Stimulated activated CD8-positive, alpha-beta memory T cell treated with anti-CD3 and anti-CD28 coated beads, Interleukin-12 subunit alpha, Interleukin-12 subunit beta, amount 100 ng/mL, for 4 hours (primary cell): ENCODE measurements around the gene DPYSL5.

Experiments used
- DNase-seq: peaks from one replicate; pipeline ENCODE4 v3.0.0-alpha.2; 2020; ENCODE audit warnings: low read depth

DPYSL5 gene

DNA sequence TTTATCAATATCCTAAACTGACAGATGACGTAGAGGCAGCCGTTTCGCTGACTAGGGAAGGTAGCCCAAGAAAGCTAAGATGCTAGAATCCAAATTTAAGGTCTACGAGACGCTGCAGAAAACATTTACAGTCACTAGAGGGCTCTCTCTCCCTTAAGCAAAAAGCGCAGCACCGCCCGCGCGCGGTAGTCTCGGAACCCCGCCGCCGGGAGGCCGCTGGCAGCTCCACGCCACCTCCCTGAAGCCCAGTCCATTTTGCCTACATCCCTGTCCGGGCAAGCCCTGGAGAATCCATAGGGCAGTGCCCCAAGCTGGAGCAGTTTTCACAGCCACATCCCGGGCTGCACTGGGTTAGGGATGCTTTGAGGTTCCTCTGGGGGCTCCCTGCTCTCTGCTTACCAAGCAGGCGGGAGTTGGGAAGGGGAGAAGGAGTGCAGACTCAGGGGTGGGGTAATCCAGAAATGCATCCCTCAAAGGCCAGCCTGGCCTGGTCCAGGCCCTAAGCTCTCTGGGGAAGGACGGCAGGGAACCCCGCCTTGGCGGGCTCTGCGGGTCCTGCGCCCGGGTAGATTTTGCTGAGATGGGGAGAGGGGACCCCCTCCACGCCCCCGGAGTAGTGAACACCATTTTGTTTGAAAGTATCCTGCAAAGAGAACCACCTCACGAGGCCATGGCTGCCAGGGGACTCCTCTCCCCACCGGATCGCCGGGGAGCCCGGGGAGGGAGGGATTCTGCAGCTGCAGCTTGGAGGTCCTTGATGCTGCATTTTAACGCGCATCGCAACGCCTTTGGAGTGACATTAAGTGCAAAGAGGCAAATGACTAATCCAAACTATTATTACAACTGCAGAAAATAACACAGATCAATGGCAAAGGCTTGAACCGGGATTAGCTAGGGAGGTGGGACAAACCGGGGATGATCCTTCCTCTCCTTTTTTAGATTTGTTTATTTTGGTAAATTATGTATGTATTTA lies 1.3 kb upstream of the DPYSL5 start:
- peak; percentile 31 for DNase-seq

DNA sequence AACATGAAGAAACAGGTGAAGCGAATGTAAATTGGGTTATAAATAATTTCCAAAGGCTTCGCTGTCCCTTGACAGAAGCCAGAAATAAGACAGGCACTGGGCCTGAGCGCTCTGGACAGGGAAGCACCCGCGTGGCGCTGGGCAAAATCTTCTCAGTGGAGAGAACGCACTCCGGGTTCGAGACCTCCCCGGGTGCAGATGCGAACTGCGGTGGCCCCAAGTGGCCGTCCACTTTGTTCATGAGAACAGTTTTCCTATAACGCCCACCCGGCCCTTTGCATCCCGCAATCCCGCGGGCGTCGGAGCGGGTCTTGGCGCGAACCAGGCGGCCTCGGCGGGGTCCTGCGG lies 651 bp upstream of the DPYSL5 start:
- DNase-seq, result no peak

DNA sequence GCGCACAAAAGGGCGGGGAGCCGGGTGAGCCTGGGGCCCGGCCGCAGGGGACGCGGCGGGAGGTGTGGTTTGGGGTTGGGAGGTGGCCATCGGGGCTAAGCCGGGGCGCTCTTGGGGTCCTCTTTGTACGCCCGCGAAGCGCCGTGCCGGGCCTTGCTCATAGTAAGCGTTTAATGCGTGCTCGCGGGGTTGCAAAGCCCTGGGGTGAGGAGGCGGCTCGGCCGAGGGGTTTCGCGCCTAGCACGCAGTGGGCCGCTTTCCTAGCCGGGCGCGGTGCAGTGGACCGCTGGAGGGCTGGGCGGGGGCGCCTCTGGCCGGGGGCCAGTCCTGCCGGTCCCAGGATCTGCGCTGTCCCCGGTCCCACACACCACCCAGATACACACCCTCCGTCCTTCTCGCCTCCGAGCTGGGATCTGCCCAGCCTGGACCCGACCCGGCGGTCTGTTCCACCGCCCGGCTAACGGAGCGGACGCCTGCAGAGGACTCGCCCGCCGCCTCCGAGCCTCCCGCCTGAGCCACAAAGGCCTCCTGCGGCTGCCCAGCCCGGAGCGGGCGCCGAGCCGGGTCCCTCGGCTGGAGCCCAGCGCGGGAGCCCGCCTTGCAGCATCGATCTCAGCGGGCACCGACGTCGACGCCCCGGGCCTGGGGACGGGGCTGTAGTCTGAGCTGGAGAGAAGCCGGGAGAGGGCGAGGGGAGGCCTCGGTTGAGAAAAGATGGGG lies 564 bp downstream of the DPYSL5 start:
- DNase-seq, result no peak

DNA sequence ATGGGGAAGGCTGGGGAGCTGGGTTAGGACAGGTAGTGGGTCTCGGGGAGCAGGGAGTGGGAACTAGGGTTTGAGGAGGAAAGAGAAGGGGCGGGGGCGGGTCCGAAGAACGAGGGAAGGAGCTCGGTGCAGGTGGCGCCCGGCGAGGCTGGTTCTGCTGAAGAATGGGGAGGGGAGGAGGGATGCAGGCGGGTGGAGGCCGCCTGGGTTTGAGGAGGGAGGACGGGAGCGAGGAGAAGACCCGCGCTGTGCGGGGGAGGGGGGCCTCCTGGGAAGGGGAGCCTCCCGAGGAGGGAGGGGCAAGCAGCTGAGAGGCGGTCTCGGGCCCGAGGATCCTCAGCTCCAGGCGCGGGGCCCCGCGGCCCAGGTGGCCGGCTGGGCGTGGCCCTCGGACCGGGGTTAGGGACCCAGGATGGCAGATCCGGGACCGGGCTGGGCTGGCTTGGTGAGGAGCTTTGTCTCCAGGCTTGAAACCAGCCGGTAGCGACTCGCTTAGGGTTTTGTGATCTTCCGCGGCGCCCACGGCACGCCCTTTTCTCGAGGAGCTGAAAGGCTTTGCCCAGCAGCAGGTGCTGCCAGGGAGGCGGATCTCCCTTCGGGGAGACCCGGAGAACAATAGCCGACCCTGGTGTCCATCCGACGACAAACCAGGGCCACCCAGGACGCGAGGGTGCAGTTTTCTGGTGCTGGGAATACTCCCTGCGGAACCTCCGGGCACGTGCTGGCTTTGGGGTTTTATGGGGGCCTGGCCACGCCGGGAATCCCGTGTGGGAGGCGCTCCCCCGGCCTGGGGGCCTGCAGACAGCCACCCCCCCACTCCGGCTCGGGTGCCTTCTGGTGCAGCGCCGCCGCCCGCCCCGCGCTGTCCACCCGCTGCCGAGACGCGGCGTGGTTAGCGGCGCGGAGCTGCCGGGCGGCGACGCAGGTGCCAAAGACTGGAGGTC lies 1.4 kb downstream of the DPYSL5 start:
- DNase-seq, result no peak

DNA sequence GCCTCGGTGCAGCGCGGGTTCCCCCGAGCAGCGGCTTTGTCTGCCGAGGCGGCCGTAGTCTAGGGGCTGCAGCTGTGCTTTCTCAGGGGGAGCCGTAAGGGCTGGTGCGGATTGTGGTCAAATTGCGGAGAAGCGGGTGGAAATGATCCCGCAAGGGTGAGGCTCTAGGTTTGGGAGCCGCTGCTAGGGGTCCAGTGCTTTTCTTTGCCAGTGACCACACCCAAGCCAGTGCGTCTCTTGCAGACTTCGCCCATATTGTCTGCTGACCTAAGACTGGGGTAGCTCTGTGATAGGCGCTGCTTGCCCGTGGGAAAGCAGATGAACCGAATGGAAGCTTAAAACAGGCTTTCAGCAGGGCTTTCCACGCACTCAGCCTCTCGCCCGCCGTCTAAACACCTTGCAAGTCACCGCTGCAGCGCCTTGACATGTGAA lies 2.1 kb downstream of the DPYSL5 start:
- DNase-seq, result no peak

DNA sequence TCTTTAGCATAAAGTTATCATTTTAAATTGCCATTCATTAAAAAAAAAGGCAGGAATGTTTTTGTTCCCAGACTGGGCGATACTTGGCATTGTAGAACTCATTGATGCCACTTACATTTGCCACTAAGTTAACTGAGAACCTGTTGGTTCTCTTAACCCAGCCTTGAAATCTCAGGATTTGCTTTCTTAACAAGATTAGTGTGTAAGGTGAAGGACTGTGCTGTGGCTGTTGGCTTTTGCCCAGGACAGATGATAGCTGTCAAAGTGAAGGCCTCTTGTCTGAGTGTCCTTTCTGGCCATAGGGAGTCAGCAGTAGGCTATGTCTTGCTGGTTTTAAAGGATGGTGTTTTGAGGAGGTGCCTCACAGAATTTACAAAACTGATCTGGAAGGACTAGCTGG lies 2.6 kb downstream of the DPYSL5 start:
- no peak for DNase-seq

DNA sequence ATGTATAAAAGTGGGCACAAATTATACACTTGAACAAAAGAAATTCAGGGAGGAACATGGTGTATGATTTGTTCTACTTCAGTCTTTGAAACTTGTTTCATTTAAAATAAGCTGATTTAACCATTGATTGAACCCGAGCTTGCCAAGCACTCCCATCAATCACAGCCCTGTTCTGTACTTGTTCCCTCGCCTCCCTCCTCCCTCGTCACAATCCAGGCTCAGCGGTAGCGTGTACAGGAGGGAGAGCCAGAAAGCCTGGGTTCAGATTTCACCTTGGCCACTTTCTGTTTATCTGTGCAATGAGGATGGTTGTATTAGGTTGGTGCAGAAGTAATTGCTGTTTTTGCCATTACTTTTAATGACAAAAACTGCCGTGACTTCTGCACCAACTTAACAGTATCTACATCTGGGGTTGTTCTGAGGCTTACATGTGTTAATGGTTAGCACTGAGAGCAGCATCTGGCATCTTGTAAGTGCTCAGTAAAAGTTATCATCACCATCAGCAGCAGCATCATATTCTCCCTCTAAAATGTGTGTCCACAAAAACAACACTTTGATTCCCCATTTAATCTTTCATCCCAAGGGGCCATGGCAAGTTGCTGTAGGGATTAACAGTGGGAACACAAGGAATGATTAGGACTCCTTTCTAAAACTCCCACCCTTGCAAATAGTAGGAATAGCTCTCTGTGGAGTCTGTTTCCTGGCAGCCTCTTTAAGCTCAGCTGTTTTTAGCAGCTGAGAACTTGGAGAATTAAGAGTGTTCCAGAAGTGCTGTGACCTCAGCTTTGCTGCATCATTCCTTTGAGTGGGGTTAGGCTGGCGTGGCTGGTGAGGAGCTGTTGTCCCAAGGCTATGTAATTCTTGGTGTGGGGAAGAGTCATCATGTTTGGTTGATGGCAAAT lies 4.7 kb downstream of the DPYSL5 start:
- no peak for DNase-seq

DNA sequence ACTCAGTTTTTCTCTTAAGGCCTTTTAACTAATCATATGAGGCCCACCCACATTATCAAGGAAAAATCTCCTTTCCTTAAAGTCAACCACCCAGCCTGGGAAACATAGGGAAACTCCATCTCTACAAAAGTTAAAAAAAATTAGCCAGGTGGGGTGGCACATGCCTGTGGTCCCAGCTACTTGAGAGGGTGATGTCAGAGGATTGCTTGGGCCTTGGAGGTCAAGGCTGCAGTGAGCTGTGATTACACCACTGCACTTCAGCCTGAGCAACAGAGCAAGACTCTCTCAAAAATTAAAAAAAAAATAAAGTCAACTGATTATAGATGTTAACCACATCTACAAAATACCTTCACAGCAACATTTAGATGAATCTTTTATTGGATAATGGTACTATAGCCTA lies 5.8 kb downstream of the DPYSL5 start:
- DNase-seq, result no peak

DNA sequence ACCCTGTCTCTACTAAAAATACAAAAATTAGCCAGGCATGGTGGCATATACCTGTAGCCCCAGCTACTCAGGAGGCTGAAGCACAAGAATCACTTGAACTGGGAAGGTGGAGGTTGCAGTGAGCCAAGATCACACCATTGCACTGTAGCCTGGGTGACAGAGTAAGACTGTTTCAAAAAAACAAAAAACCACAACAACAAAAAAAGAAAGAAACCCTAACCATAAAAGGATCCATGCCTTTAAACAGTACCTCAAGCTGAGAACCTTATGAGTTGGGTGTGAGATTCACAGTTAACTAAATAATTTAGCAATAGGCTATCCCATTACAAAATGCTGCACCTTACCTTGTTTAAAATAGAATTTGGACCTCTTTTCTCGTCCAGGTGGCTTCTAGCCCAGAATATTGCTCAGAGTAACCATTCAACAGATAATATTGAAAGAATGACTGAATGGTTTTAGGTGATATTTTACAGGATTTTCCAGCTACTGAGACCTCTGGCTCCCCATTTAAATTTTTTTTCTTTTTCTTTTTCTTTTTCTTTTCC lies 6.4 kb downstream of the DPYSL5 start:
- no peak for DNase-seq

DNA sequence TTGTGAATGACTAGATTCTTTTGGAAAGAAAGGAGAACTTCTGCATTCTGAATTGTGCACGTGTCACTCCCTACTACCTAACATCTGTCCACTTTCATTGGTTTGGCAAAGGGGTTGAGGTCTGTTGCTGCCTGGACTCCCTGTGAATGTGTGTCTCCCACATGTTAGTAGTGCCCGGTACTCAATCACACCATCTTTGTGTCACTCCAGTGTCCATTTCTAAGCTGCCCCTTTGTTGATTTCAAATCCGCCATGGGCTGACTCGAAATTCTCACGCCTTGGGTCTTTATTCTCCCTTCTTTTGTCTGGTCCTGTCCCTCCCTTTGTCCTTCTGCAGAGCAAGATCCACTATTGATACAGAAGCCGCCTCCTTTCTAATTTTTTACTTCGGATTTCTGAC lies 7.5 kb downstream of the DPYSL5 start:
- no peak for DNase-seq

DNA sequence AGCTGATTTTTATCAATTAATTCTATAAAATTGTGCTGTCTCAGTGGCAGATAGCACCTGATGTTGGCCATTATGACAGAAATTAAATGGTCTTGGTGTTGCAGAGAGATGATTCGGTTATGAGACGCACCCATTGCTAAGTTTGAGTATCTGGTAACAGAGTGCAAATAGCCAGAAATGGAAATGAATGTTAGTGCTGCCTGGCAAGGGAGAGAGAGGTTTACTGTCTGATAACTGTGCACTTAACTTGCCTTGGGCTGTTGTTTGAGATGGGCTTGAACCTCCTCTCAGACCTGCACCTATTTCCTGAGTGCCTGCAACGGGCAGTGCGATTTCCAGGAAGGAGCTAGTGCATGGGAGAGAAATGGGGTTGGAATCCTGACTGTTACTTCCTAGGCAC lies 11.7 kb downstream of the DPYSL5 start:
- DNase-seq, result no peak

DNA sequence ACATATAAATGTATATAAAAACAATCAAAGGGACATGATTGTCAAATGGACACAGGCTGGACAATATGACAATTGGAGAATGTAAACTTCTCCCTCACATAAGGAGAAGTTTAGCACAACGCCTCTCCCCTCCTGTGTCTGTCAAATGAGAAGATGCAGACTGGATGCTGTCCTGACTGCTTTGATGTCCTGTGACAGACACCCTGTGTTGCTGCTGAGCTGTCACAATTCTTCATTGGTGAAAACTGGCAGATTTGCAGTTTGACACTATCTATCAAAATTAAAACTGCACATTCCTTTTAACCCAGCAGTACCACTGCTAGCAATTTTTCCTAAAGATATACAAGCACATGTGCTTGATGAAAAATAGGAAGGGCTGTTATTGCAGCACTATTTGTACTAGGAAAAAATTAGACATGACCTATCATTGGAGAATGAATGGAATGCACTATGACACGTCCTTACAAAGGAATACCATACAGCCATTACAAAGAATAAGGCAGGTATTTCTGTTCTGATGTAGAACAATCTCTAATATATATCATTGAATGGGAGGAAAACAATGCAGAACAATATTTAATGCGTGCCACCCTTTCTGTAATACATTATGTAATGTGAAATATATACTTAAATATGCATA lies 12.4 kb downstream of the DPYSL5 start:
- DNase-seq, result no peak

DNA sequence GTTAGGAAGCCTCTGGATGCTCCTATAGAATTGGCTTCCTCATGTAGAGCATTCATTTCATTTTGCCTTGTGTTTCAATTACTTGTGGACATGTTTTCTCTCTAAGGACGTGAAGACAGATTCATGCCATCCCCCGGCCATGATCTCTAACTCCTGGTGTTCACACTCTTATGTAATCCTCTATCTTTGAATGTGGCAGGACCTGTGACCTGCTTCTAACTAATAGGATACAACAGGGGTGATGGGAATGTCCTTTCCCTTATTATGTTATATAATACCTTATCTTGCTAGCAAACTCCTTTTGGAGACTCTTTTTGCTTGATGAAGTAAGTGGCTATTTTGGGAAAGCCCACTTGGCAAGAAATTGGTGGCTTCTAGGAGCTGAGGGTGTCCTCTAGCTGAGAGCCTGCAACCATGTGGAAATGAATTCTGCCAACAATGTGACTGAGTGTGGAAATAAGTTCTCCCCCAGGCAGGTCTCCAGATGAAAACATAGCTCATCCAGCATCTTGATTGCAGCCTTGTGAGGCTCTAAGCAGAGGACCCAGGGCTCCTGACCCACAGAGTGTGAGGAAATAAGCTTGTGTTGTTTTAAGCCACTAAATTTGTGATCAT lies 13.8 kb downstream of the DPYSL5 start:
- DNase-seq, result no peak

DNA sequence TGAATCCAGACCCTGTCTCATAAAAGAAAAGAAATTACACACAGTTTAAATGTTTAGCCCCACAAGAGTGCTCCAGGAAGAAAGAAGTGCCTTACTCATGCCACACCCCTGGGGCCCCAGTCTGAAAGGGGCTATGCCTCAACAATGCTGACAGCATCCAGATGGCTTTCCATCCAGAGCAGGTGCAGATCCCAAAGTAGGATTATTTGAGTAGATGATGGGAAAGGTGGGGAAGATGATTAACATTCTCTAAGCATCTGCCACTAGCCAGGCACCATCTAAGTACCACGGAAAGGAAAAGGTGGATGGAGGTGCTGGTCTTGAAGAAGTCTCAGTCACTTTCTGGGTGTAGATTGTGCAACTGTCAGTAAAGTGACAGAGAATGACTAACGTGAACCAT lies 16.3 kb downstream of the DPYSL5 start:
- no peak for DNase-seq

DNA sequence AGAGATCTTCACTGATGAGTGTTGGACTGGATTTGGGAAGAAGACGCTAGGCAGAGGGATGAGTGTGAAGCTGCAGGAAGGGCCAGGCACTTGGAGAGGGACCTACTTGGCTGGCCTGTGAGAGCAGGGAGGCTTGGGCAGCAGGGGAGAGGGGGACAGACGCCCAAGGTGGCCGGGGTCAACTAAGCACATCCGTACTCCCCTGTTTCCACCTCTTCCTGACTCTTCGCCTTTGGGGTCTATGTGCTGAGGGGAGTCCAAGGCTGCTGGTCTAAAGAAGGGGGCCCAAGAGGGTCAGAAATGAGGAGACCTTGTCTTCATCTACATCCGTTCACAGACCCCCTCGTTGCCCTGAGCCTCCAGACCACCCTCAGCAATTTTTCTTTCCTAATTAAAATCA lies 16.7 kb downstream of the DPYSL5 start:
- no peak for DNase-seq

DNA sequence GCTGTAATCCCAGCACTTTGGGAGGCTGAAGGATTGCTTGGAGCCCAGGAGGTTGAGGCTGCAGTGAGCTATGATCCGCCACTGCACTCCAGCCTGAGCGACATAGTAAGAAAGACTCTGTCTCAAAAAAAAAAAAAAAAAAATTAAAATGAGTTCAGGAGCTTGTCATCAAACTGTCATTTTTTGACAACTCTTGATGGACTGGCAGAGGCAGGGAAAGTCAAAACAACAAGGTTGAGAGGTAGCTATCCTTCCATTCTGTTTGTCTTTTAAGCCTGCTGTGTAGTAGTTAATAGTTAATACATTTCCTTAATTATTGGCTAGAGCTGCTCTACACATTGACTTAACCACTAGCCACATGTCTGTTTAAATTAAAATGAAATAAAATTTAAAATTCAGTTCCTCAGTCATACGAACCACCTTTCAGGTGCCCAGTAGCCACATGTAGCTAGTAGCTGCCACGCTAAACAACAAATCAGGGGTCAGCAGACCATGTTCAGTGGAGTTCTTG lies 22.7 kb downstream of the DPYSL5 start:
- no peak for DNase-seq

DNA sequence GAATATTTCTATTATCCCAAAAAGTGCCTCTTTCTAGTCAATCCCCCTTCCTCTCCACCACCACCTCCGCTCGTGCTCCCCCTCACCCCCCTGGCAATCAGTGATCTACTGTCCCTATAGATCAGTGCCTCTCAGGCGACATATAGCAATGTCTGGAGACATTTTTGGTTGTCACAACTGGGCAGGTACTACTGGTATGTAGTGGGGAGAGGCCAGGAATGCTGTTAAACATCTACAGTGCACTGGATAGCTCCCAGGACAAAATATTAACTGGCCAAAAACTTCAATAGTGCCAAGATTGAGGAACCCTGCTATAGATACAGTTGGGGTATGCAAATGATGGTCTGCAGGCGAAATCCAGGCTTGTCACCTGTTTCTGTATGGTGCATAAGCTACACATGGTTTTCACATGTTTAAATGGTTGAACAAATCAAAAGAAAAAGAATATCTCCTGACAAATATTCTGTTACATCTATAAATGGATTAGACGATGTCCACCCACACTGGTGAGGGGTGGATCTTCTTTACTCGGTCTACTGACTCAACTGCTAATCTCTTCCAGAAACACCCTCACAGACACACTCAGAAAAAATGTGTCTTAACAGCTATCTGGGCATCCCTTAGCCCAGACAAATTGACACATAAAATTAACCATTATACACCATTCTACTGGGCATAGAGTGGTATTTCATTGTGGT lies 25.5 kb downstream of the DPYSL5 start:
- DNase-seq, result no peak

DNA sequence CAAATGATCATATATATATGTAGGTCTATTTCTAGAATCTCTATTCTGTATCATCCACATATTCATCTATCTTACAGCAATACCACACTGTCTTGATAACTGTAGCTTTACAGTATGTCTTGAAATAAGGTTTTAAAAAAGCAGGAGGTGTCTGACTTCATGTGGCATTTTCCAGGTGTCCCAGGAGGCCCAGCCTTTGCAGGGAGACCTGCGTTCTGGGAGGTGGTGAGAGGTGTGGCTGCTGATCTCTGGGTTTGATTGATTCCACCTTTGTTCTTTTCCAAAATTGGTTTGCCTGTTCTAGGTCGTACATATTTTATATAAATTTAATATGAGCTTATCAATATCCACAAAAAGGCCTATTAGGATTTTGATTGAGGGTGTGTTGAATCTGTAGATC lies 26.6 kb downstream of the DPYSL5 start:
- no peak for DNase-seq

DNA sequence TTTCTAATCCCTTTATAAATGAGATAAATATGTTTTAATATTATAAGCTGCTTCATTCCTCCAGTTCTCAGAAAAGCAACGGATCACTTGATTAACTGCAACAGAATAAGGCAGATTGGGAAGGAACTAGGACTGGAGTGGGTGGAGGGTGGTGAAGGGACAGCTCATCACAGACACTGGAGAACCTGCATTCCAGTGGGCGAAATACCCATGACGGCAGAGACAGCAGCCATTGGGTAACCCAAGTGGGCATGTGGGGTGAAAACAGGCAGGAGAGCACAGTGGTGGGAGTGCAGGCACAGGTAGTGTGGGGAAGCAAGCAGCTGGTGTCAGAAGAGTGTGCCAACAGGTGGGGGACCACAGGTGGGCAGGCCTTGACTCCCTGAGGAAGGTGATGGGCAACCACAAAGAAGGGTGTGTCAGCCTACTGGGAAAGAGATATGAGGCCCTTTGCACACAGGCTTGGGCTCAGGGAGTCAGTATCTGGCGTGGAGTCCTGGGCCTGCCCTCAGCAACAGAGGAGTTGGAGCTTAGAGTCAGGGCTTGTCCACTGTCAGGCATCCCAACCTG lies 27.2 kb downstream of the DPYSL5 start:
- no peak for DNase-seq
